Fibroblast of gingiva (primary cell): ENCODE measurements around the gene P2RY6.

Experiments
- DNase-seq: peaks from one replicate; pipeline ENCODE4 v3.0.0-alpha.2; 2011; ENCODE audit warnings: low read depth

Gene P2RY6

DNA sequence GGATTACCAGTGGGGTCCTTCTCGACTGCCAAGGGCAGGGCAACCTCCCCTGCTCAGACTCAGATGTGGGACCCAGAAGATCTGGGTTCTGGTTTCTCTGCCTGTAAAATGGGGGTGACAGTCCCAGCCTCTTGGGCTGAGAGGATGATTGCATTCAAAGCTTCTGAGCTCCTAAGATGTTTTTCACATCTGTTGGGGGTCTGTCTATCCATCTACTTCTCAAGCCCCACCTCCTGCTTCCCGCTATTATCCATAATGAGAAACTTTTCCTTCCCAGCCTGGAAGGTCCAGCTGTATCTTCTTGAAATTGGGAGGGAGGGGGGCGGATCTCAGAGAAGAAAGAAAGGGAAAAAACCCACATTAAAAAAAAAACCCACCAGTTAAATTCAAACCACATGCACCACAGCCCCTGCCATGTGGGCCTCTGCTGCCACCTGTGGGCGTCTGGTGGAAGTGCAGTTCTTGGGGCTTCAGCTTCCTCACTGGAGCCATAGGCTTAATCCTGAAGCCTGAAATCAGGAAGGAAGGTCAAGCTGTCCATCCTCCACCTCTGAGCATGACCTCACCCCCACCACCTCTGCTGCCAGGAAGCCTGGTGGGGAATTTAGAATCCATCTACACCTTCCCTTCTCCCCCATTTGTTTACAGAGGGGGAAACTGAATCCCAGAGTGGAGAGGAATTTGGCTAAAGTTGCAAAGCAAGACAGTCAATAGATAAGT is 63.2 kb downstream of the P2RY6 start:
- DNase-seq = peak; percentile 71

DNA sequence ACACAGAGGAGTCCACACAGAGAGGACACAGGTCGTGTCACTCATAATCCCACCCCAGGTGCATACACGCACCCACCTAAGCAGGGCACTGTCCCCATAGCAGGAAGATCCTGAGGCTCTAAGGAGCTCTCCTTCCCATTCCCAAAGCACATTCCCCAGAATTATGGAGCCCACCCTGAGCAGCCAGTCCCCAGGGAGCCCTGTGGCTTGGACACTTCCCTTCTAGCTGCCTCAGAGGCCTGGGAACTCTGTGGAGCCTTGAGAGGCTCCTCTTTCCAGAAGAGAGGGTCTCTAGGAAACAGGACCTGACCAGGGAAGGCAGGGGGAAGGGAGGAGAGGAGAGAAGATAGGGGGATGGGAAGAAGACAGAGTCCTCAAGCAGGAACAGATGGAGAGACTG is 65.7 kb downstream of the P2RY6 start:
- no peak for DNase-seq

DNA sequence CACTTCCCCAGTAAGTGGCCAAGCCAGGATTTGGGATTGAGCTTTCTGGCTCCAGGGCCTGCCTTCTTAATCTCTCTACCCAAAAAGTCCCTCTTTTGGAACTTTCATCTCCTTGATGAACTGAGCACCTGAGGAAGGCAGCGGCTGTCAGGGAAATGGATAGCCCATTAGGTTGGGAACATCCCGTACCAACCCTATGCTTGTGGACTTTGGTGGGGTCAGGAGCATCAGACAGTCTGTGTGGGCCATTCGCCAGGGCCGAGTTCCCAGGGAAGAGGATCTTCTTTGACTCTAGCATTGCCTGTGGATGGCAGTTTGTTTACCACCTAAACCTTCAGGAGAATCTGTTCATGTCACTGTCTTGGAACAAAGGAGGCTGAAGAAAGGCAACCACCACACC is 66.1 kb downstream of the P2RY6 start:
- no peak for DNase-seq

DNA sequence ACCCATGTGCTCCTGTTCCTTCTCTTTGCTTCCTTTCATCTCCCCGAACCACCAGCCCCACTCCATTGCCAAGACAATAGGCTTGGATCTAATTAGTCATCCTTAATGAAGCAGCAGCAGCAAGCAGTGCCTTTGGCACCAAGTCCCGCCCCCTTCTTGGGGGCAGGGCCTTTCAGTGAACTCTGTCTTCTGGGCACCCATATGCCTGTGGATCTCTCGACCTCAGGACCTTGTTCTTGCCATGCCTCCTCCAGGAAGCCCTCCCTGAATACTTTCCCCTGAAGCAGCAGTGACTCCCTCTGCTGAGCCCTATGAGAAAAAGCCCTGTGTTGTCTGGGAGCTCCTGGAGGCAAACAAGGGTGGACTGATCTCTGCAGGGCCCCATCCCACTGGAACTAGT is 68.0 kb downstream of the P2RY6 start:
- DNase-seq = no peak

DNA sequence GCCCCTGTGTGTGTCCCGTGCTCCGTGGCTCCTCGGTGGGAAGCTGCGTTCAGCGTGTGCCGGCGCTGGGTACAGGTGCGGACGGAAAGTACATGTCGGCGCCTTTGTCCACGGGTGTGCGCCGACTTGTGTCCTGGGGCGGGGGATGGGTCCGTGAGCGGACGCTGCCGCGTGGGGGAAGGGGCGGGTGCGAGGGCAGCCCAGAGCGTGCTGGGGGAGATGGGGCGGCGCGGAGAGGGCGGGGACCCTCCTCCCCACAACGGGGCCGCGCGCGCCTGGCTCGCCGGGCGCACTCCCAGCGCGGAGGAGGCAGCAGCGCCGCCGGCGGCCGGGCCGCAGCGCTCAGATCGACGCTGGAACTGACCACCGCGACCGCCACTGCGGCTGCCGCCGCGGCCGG is 70.5 kb downstream of the P2RY6 start:
- DNase-seq = no peak

DNA sequence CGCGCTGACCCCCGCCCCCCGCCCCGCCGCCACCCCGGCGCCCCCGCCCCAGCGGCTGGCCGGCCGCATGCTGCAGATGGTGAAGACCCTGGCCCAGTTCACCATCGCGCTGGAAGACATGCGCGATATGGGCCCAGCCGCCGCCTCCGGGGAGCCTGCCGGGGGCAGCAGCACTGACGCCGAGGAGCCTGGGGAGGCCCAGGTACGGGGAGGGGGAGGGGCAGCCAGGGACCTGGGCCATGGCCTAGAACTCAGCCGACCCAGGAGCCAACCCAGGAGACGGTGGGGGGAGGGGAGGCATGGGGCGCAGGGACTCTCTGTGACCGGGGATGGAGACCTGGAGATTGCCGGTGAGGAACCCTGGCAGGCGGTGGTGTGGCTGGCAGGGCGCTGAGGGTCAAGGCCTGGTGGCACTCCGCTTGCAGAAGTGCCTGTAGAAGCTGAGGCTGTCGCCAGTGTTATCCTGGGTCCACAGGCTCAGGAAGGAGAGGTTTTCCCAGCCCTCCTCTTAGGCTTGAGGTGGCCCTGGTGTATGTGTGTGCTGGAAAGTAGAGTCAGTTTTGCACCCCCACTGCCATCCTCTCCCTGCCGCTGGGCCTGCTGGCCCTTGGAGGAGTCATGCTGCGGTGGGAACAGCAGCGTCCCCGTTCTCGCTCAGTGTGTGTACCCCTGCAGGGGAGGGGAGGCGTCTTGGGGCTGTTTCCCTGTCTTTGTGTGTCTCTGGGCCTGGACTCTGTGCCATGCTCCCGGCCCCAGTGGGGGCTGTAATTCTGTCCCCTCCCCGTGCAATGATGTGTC is 71.1 kb downstream of the P2RY6 start:
- no peak for DNase-seq

DNA sequence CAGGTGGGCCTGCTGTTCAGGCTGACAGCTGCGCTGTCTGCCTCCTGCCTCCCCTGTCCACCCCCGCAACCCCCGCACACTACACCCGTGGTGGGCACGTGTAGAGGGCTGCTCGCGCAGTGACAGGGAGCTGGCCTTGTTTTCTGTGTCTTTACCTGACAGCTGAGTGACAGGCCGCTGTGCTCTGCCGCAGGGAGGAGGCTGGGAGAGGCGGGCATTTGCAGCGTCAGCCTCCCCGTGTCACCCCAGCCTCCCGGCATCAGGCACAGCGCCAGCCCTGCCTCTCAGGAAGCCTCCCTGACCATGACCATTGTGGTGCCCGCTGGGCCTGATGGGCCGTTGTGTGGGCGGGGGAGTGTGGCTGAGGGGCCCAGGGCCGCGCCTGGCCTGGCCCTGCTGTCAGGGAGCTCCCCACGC is 72.1 kb downstream of the P2RY6 start:
- no peak for DNase-seq

DNA sequence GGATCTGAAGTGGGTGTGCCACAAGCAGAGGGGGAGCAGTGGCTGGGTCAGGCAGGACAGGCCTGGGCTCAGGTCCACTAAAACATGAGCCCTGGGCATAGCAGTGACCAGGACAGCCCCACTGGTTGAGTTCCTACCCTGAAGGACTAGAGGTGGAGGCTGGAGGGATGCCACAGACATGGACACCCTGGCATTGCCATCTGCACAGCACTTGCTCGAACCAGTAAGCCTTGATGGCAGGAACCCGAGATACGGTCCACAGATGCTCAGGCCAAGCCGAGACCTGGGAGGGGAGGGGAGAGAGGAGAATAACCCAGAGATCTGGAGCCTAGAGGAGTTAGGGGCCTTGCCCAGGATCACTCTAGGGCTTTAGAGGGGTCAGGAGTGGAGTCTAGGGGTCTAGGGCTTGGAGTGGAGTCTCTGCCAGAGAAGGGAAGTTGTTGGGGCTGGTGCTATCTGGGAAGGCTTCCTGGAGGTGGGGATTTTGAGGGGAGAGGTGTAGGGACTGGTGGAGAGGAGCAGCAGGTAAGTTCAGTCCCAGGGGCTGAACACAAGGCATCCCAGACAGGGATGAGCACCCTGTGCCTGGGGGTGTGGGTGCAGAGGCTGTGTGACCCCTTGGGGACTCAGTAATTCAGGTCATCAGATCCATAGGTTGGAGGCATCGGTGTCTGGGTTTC is 73.5 kb downstream of the P2RY6 start:
- DNase-seq = no peak

DNA sequence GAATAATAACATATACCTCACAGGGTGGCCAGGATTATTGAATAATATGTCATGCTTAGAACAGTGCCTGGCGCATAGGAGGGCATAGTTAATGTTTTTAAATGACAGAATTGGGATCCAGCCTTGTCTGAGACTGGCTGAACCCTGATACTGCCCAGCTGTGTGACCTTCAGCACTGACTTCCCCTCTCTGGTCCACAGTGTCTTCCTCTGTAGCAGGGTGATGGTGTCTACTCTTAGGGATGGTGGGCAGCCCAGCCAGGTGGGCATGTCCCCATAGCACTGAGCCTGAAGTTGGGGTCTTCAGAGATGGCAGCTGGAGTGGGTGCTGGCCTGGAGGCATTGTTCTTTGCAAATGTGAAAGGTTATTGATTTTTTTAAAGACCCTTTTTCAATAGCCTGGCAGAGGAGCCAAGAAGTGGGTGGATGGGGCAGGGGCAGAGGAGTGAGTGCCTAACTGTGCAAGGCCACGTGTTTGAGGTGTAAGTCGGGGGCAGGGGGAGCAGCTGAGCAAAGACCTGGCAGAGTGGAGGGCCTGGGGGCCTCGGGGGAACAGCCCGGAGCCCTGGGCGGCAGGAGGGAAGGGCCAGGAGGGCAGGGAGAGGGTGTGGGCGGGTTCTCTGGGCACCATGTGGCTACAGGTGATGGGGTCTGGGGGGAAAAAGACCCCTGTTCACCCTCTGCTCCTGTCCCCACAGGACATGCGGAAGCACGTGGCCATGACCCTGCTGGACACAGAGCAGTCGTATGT is 74.2 kb downstream of the P2RY6 start:
- no peak for DNase-seq

DNA sequence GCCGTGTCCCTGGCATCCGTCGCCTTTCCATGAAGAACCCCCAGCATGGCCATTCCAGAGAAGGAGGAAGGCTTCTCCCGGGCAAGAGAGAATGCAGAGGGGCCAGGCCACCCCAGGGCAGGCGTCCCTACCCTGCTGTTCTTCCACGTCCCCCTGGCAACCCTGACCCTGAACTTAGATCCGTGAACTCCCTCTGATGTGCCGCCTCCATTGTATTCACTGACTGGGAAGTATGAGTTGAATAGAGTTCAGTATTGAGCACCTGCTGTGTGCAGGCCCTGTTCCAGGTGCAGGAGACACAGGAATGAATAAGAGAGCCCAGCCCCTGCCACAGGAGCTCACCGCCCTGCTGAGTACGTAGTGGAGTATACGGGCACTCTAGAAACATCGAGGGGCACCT is 74.9 kb downstream of the P2RY6 start:
- DNase-seq = no peak
